ENCODE results near the gene GTSF1L. TPM values are rescaled to one million over a fixed set of nuclear protein-coding genes. Genes with fewer than 3 reads are reported as not detected.

Gene GTSF1L
- total RNA-seq, 1 experiment from 2014 or later = not detected

GRCh38 chr20:43767686-43768474 lies 41.1 kb upstream of the GTSF1L start:
- H3K27ac Mint-ChIP-seq = no peak overlapping the region
- no peak for TF ChIP-seq ZBTB43 (CRISPR knock-in tag; IDR thresholded peaks at IDR 0.05)
- no peak for TF ChIP-seq CBFB (CRISPR knock-in tag; IDR thresholded peaks at IDR 0.05; ENCODE audit: low read depth)
- no peak for TF ChIP-seq SMAD3 (CRISPR knock-in tag; IDR thresholded peaks at IDR 0.05; ENCODE audit: borderline replicate concordance)
- TF ChIP-seq ZNF281 (CRISPR knock-in tag; IDR thresholded peaks at IDR 0.05) = no peak
- TF ChIP-seq TP53 (CRISPR knock-in tag; IDR thresholded peaks at IDR 0.05) = no peak
- TF ChIP-seq ZNF423 (CRISPR knock-in tag; IDR thresholded peaks at IDR 0.05) = no peak
- TF ChIP-seq NFYB (CRISPR knock-in tag; conservative IDR thresholded peaks at IDR 0.05; ENCODE audit: low read depth) = no peak
- TF ChIP-seq IRF1 (CRISPR knock-in tag; IDR thresholded peaks at IDR 0.05) = no peak
- no peak for TF ChIP-seq ATF1 (CRISPR knock-in tag; IDR thresholded peaks at IDR 0.05)
- no peak for TF ChIP-seq KAT7 (CRISPR knock-in tag; IDR thresholded peaks at IDR 0.05; ENCODE audit: borderline replicate concordance)
- no peak for TF ChIP-seq PREB (CRISPR knock-in tag; IDR thresholded peaks at IDR 0.05; ENCODE audit: borderline replicate concordance)
- no peak for TF ChIP-seq ZNF671 (CRISPR knock-in tag; IDR thresholded peaks at IDR 0.05)
- no peak for TF ChIP-seq ZNF512 (CRISPR knock-in tag; IDR thresholded peaks at IDR 0.05; ENCODE audit: borderline replicate concordance)
- TF ChIP-seq TEAD1 (CRISPR knock-in tag; IDR thresholded peaks at IDR 0.05) = no peak
- no peak for TF ChIP-seq EMX1 (CRISPR knock-in tag; IDR thresholded peaks at IDR 0.05)
- no peaks in the 10 kb centered on the region; the same call in 1 of the 2 replicates for H3K27me3 Mint-ChIP-seq (ENCODE audit: low read depth)
- ATAC-seq (no peak), DNase-seq (ENCODE audit: low spot score) (no peak)
- peaks cover 8% of the 10 kb centered on the region for H3K9me3 Mint-ChIP-seq
- no peaks in the 10 kb centered on the region for H3K36me3 Mint-ChIP-seq
- H3K4me1 Mint-ChIP-seq = peaks cover 9% of the 10 kb centered on the region
- no peak overlapping the region for H3K4me3 Mint-ChIP-seq
- ChIA-PET CTCF (interaction anchor here (1.7 kb wide), 1 partner anchor 18 kb away, joined by 6 read pairs; no protein-coding TSS in a partner anchor), POLR2A (no interaction called here)

- H3K4me1 Mint-ChIP-seq = peaks cover 9% of the 10 kb centered on the region
- CTCF ChIA-PET = interaction anchor here (1.1 to 1.4 kb wide), 2 partner anchors 17 to 313 kb away, joined by 3 to 4 read pairs; no protein-coding TSS in a partner anchor
- H3K9me3 Mint-ChIP-seq = peaks cover 1% of the 10 kb centered on the region
- ATAC-seq (no peak), DNase-seq (ENCODE audit: low spot score) (no peak)
- POLR2A ChIA-PET = no interaction called here
- no peak overlapping the region for H3K4me3 Mint-ChIP-seq
- no peak overlapping the region for H3K27ac Mint-ChIP-seq
- H3K36me3 Mint-ChIP-seq = no peaks in the 10 kb centered on the region
- no peaks in the 10 kb centered on the region; the same call in 1 of the 2 replicates for H3K27me3 Mint-ChIP-seq (ENCODE audit: low read depth)
- TF ChIP-seq E2F4 (CRISPR knock-in tag; IDR thresholded peaks at IDR 0.05; ENCODE audit: borderline replicate concordance, low read depth) = no peak
- no peak for TF ChIP-seq GABPB1 (CRISPR knock-in tag; IDR thresholded peaks at IDR 0.05)
- TF ChIP-seq CBFB (CRISPR knock-in tag; IDR thresholded peaks at IDR 0.05; ENCODE audit: low read depth) = no peak
- TF ChIP-seq ZNF263 (CRISPR knock-in tag; IDR thresholded peaks at IDR 0.05; ENCODE audit: low read depth) = no peak
- TF ChIP-seq CREM (CRISPR knock-in tag; IDR thresholded peaks at IDR 0.05) = no peak
- no peak for TF ChIP-seq SMAD3 (CRISPR knock-in tag; IDR thresholded peaks at IDR 0.05; ENCODE audit: borderline replicate concordance)
- TF ChIP-seq RORB (CRISPR knock-in tag; IDR thresholded peaks at IDR 0.05) = no peak
- no peak for TF ChIP-seq STAT6 (CRISPR knock-in tag; conservative IDR thresholded peaks at IDR 0.05; ENCODE audit: low read depth)
- no peak for TF ChIP-seq SMAD4 (CRISPR knock-in tag; IDR thresholded peaks at IDR 0.05)
- TF ChIP-seq ATF1 (CRISPR knock-in tag; IDR thresholded peaks at IDR 0.05) = no peak
- TF ChIP-seq JAZF1 (CRISPR knock-in tag; IDR thresholded peaks at IDR 0.05) = no peak
- no peak for TF ChIP-seq ZNF423 (CRISPR knock-in tag; IDR thresholded peaks at IDR 0.05)
- no peak for TF ChIP-seq EMX1 (CRISPR knock-in tag; IDR thresholded peaks at IDR 0.05)
These were observed 40.1 kb upstream of the GTSF1L start for GRCh38 chr20:43766917-43767316.
